ENCODE data around the gene PBX4. TPM values are rescaled to one million over a fixed set of nuclear protein-coding genes. Genes with fewer than 3 reads are reported as not detected.

PBX4 gene
- total RNA-seq, 2 experiments from 2014 or later = 5.0 to 6.7 TPM

GRCh38 chr19:19591133-19591825 lies 27.2 kb downstream of the PBX4 start:
- TF ChIP-seq CTCF (conservative IDR thresholded peaks at IDR 0.05; ENCODE audit: low read length) = no peak
- CTCF ChIA-PET (ENCODE audit: unreplicated experiment) = no interaction called here
- H3K9me2 ChIP-seq (ENCODE audit: insufficient read depth, low read length) = no peaks in the 10 kb centered on the region
- H3K79me2 ChIP-seq (ENCODE audit: insufficient read depth, low read depth, low read length) = no peaks in the 10 kb centered on the region
- H3K27ac ChIP-seq (ENCODE audit: low read depth, low read length, poor library complexity, severe bottlenecking) = no peak overlapping the region
- H3K4me2 ChIP-seq (ENCODE audit: low read length) = no peak overlapping the region
- H3K9me3 ChIP-seq (ENCODE audit: low read length) = no peaks in the 10 kb centered on the region
- intact Hi-C loops (cut with micrococcal nuclease; ENCODE audit: unreplicated experiment) = no loop called here
- DNase-seq (ENCODE audit: low spot score) = no peak
- BruUV-seq (replicated peaks) = no TSS peak
- POLR2A ChIA-PET = interaction anchor here (0.6 kb wide), 1 partner anchor 9 kb away, joined by 4 read pairs; no protein-coding TSS in a partner anchor
- H3K36me3 ChIP-seq (ENCODE audit: insufficient read depth, low read length) = no peaks in the 10 kb centered on the region
- H4K20me1 ChIP-seq (ENCODE audit: insufficient read depth, low read length) = no peaks in the 10 kb centered on the region
- H2AFZ ChIP-seq (ENCODE audit: low read length) = no peak overlapping the region
- H3K4me1 ChIP-seq (ENCODE audit: insufficient read depth, low read length, poor library complexity, severe bottlenecking) = peaks cover 6% of the 10 kb centered on the region
- no peak overlapping the region for H3K4me3 ChIP-seq (ENCODE audit: low read depth, low read length, poor library complexity, severe bottlenecking)

GRCh38 chr19:19588546-19588945 lies 29.9 kb downstream of the PBX4 start:
- CTCF ChIA-PET (ENCODE audit: unreplicated experiment) = no interaction called here
- no peak overlapping the region for H2AFZ ChIP-seq (ENCODE audit: low read length)
- POLR2A ChIA-PET = interaction anchor here (0.6 kb wide), 1 partner anchor 273 kb away, joined by 3 read pairs; no protein-coding TSS in a partner anchor
- H3K9me2 ChIP-seq (ENCODE audit: insufficient read depth, low read length) = no peaks in the 10 kb centered on the region
- no peak overlapping the region for H3K27ac ChIP-seq (ENCODE audit: low read depth, low read length, poor library complexity, severe bottlenecking)
- DNase-seq (ENCODE audit: low spot score) = no peak
- H3K36me3 ChIP-seq (ENCODE audit: insufficient read depth, low read length) = no peaks in the 10 kb centered on the region
- no TSS peak for BruUV-seq (replicated peaks)
- no peak overlapping the region for H3K4me3 ChIP-seq (ENCODE audit: low read depth, low read length, poor library complexity, severe bottlenecking)
- no peak overlapping the region for H3K4me2 ChIP-seq (ENCODE audit: low read length)
- TF ChIP-seq EZH2phosphoT487 (IDR thresholded peaks at IDR 0.05; ENCODE audit: borderline replicate concordance, low read depth, low read length) (no peak), CTCF (conservative IDR thresholded peaks at IDR 0.05; ENCODE audit: low read length) (no peak)
- H4K20me1 ChIP-seq (ENCODE audit: insufficient read depth, low read length) = no peaks in the 10 kb centered on the region
- intact Hi-C loops (cut with micrococcal nuclease; ENCODE audit: unreplicated experiment) = no loop called here
- H3K79me2 ChIP-seq (ENCODE audit: insufficient read depth, low read depth, low read length) = no peaks in the 10 kb centered on the region
- no peaks in the 10 kb centered on the region for H3K9me3 ChIP-seq (ENCODE audit: low read length)
- no peaks in the 10 kb centered on the region for H3K4me1 ChIP-seq (ENCODE audit: insufficient read depth, low read length, poor library complexity, severe bottlenecking)

- no peak overlapping the region for H3K4me2 ChIP-seq (ENCODE audit: low read length)
- ChIA-PET POLR2A (interaction anchor here (0.7 kb wide), 1 partner anchor 120 kb away, joined by 4 read pairs; no protein-coding TSS in a partner anchor), CTCF (ENCODE audit: unreplicated experiment) (no interaction called here)
- H3K79me2 ChIP-seq (ENCODE audit: insufficient read depth, low read depth, low read length) = no peaks in the 10 kb centered on the region
- DNase-seq (ENCODE audit: low spot score) = no peak
- intact Hi-C loops (cut with micrococcal nuclease; ENCODE audit: unreplicated experiment) = no loop called here
- H3K36me3 ChIP-seq (ENCODE audit: insufficient read depth, low read length) = no peaks in the 10 kb centered on the region
- no peaks in the 10 kb centered on the region for H3K9me3 ChIP-seq (ENCODE audit: low read length)
- H2AFZ ChIP-seq (ENCODE audit: low read length) = no peak overlapping the region
- no peak overlapping the region for H3K4me3 ChIP-seq (ENCODE audit: low read depth, low read length, poor library complexity, severe bottlenecking)
- no peaks in the 10 kb centered on the region for H4K20me1 ChIP-seq (ENCODE audit: insufficient read depth, low read length)
- no TSS peak for BruUV-seq (replicated peaks)
- no peak overlapping the region for H3K27ac ChIP-seq (ENCODE audit: low read depth, low read length, poor library complexity, severe bottlenecking)
- no peaks in the 10 kb centered on the region for H3K9me2 ChIP-seq (ENCODE audit: insufficient read depth, low read length)
- H3K4me1 ChIP-seq (ENCODE audit: insufficient read depth, low read length, poor library complexity, severe bottlenecking) = no peaks in the 10 kb centered on the region
- TF ChIP-seq EZH2phosphoT487 (IDR thresholded peaks at IDR 0.05; ENCODE audit: borderline replicate concordance, low read depth, low read length) (no peak), CTCF (conservative IDR thresholded peaks at IDR 0.05; ENCODE audit: low read length) (no peak)
Observed at GRCh38 chr19:19587771-19588170, 30.7 kb downstream of the PBX4 start.
